ENCODE data around the gene RNF220.

- TF ChIP-seq CREB1 (CRISPR knock-in tag; IDR thresholded peaks at IDR 0.05) (no peak), JUN (CRISPR knock-in tag; IDR thresholded peaks at IDR 0.05) (no peak), CTCF (IDR thresholded peaks at IDR 0.05) (no peak), E2F1 (CRISPR knock-in tag; IDR thresholded peaks at IDR 0.05) (no peak), AFF4 (CRISPR knock-in tag; IDR thresholded peaks at IDR 0.05; ENCODE audit: borderline replicate concordance) (no peak), JAZF1 (CRISPR knock-in tag; IDR thresholded peaks at IDR 0.05) (no peak), USF1 (CRISPR knock-in tag; IDR thresholded peaks at IDR 0.05) (no peak), SMAD3 (CRISPR knock-in tag; IDR thresholded peaks at IDR 0.05; ENCODE audit: borderline replicate concordance) (no peak), NFE2L1 (CRISPR knock-in tag; IDR thresholded peaks at IDR 0.05) (no peak), ZNF263 (CRISPR knock-in tag; IDR thresholded peaks at IDR 0.05; ENCODE audit: low read depth) (no peak), ZNF416 (CRISPR knock-in tag; IDR thresholded peaks at IDR 0.05) (no peak), FOXP1 (CRISPR knock-in tag; IDR thresholded peaks at IDR 0.05; ENCODE audit: borderline replicate concordance) (no peak), ZSCAN18 (CRISPR knock-in tag; IDR thresholded peaks at IDR 0.05) (no peak)
Observed at GRCh38 chr1:44537538-44537937, 132.5 kb downstream of the RNF220 start.

Data from WTC11 (cell line).